Measurements from ENCODE around the gene NBR1.

DNA sequence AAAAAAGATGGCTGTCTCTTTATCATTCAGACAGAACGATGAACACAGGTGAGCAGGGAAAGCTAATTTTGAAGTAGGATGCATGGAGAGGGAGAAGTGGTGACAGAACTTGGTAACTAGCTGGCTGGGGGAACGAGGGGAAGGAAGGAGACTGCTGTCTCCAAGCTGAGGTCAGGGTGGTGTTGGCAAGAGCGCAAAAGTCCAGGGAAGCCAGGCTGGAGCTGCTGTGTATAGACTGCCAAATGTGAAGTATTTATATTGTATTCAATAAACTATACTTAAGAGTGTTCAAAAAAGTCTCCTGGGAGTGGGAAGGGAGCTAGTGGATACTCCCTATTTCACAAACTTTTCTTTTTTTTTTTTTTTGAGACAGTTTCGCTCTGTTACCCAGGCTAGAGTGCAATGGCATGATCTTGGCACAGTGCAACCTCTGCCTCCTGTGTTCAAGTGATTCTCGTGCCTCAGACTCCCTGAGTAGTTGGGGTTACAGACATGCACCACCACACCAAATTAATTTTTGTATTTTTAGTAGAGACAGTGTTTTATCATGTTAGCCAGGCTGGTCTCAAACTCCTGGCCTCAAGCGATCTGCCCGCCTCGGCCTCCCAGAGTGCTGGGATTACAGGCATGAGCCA, 48.8 kb downstream of the NBR1 start:
- TF ChIP-seq POLR2A (IDR thresholded peaks at IDR 0.05), result no peak
- TF ChIP-seq, protein P1, sequence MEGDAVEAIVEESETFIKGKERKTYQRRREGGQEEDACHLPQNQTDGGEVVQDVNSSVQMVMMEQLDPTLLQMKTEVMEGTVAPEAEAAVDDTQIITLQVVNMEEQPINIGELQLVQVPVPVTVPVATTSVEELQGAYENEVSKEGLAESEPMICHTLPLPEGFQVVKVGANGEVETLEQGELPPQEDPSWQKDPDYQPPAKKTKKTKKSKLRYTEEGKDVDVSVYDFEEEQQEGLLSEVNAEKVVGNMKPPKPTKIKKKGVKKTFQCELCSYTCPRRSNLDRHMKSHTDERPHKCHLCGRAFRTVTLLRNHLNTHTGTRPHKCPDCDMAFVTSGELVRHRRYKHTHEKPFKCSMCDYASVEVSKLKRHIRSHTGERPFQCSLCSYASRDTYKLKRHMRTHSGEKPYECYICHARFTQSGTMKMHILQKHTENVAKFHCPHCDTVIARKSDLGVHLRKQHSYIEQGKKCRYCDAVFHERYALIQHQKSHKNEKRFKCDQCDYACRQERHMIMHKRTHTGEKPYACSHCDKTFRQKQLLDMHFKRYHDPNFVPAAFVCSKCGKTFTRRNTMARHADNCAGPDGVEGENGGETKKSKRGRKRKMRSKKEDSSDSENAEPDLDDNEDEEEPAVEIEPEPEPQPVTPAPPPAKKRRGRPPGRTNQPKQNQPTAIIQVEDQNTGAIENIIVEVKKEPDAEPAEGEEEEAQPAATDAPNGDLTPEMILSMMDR (IDR thresholded peaks at IDR 0.05 in 4 of 5, conservative IDR thresholded peaks at IDR 0.05 in 1 of 5), result no peak
